Neutrophil (primary cell): ENCODE results near the gene MEF2C.

Experiments used
- H3K27ac ChIP-seq: fragments of 200-600 bp; sonication (generic); 2 replicates; pipeline ENCODE4 v1.5.1; 2016; ENCODE audit warnings: mild to moderate bottlenecking, moderate library complexity
- H3K27me3 ChIP-seq: fragments of 200-600 bp; sonication (generic); 2 replicates; pipeline ENCODE4 v1.6.0; 2016; ENCODE audit warnings: mild to moderate bottlenecking
- H3K36me3 ChIP-seq: fragments of 200-600 bp; sonication (generic); 2 replicates; pipeline ENCODE4 v1.5.1; 2017
- H3K4me1 ChIP-seq, 2 experiments: fragments of 200-600 bp in 1 of 2; sonication (generic) in 1 of 2; 1 replicate in 1 of 2; 2 replicates in 1 of 2; pipeline versions ENCODE4 v1.5.1 to v1.6.1; 2013 to 2016; ENCODE audit warnings: low read depth in 1 of 2, low read length in 1 of 2, mild to moderate bottlenecking in 1 of 2, moderate library complexity in 1 of 2; ENCODE audit not compliant: control insufficient read depth in 1 of 2, insufficient read depth in 1 of 2
- H3K4me3 ChIP-seq, 2 experiments: fragments of 200-600 bp in 1 of 2; sonication (generic) in 1 of 2; 1 replicate in 1 of 2; 2 replicates in 1 of 2; pipeline ENCODE4 v1.5.1; 2013 to 2016; ENCODE audit warnings: low read depth in 1 of 2, low read length in 1 of 2, mild to moderate bottlenecking in 1 of 2, moderate library complexity in 1 of 2
- H3K9me3 ChIP-seq: fragments of 200-600 bp; sonication (generic); 2 replicates; pipeline ENCODE4 v1.5.1; 2016
- CTCF ChIP-seq: fragments of 200-600 bp; sonication (generic); IDR thresholded peaks from 2 replicates; pipeline ENCODE4 v1.5.1; 2016; ENCODE audit warnings: antibody characterized with exemption

Gene MEF2C

GRCh38 chr5:88676637-88677375, 206.2 kb downstream of the MEF2C start:
- no peak for TF ChIP-seq CTCF
- H3K9me3 ChIP-seq: no peaks in the 10 kb centered on the region
- no peak overlapping the region for H3K4me3 ChIP-seq
- H3K27ac ChIP-seq: no peak overlapping the region
- peaks cover 27 to 30% of the 10 kb centered on the region in 2 experiments for H3K4me1 ChIP-seq
- H3K27me3 ChIP-seq: peaks cover 100% of the 10 kb centered on the region
- H3K36me3 ChIP-seq: no peaks in the 10 kb centered on the region

- H3K27ac ChIP-seq: no peak overlapping the region
- no peaks in the 10 kb centered on the region for H3K36me3 ChIP-seq
- peaks cover 27 to 30% of the 10 kb centered on the region in 2 experiments for H3K4me1 ChIP-seq
- H3K27me3 ChIP-seq: peaks cover 100% of the 10 kb centered on the region
- H3K9me3 ChIP-seq: no peaks in the 10 kb centered on the region
- no peak for TF ChIP-seq CTCF
- H3K4me3 ChIP-seq: peak overlapping the region; percentile 17 to 42
These were observed 207.0 kb downstream of the MEF2C start for GRCh38 chr5:88675708-88676636.

GRCh38 chr5:88675168-88675707, 207.7 kb downstream of the MEF2C start:
- H3K27me3 ChIP-seq: peaks cover 100% of the 10 kb centered on the region
- no peaks in the 10 kb centered on the region for H3K9me3 ChIP-seq
- H3K4me3 ChIP-seq: peak overlapping the region; percentile 25 to 42
- H3K4me1 ChIP-seq: peaks cover 23 to 25% of the 10 kb centered on the region in 2 experiments
- no peak for TF ChIP-seq CTCF
- H3K36me3 ChIP-seq: no peaks in the 10 kb centered on the region
- H3K27ac ChIP-seq: no peak overlapping the region

- Histone ChIP-seq H3K27ac (no peak overlapping the region), H3K36me3 (no peaks in the 10 kb centered on the region), H3K9me3 (no peaks in the 10 kb centered on the region), H3K27me3 (peaks cover 100% of the 10 kb centered on the region), H3K4me1 (peaks cover 18 to 22% of the 10 kb centered on the region in 2 experiments), H3K4me3 (peak overlapping the region; percentile 25 to 42)
- TF ChIP-seq CTCF: no peak
These were observed 208.4 kb downstream of the MEF2C start for GRCh38 chr5:88674356-88675167.
